ENCODE data around the gene HIP1R.

The HIP1R gene

DNA sequence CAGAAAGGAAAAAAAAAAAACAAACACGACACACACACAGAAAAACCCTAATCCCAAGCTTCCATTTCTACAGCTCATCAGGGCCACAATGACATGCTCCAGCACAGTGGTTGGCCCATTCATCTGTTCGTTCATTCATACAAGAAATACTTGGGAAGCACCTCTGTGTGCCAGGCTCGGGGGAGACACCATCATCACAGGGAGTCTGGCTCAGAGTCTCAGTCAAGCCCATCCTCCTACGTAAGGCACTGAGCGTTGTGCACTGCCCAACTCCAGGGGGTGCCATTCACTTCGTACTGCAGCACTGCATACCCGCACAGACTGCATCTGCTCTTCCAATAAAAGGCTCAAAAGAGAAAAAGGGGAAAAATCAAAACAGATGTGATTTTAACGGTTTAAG is 45.4 kb downstream of the HIP1R start:
- H3K36me3 ChIP-seq (replicated peaks) = no peaks in the 10 kb centered on the region
- no peak overlapping the region for H3K4me3 ChIP-seq (ENCODE audit: low read depth, low read length)
- in situ Hi-C loops (cut with HindIII; ENCODE audit: low pct_ligation_motif_present, low sequenced_read_pairs) = no loop called here
- H3K27ac ChIP-seq = no peak overlapping the region
- H3K27me3 ChIP-seq (replicated peaks) = no peaks in the 10 kb centered on the region
- TF ChIP-seq, protein P1, sequence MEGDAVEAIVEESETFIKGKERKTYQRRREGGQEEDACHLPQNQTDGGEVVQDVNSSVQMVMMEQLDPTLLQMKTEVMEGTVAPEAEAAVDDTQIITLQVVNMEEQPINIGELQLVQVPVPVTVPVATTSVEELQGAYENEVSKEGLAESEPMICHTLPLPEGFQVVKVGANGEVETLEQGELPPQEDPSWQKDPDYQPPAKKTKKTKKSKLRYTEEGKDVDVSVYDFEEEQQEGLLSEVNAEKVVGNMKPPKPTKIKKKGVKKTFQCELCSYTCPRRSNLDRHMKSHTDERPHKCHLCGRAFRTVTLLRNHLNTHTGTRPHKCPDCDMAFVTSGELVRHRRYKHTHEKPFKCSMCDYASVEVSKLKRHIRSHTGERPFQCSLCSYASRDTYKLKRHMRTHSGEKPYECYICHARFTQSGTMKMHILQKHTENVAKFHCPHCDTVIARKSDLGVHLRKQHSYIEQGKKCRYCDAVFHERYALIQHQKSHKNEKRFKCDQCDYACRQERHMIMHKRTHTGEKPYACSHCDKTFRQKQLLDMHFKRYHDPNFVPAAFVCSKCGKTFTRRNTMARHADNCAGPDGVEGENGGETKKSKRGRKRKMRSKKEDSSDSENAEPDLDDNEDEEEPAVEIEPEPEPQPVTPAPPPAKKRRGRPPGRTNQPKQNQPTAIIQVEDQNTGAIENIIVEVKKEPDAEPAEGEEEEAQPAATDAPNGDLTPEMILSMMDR (IDR thresholded peaks at IDR 0.05; ENCODE audit: low read depth, low read length, missing control alignments) = peak; percentile 81
- no peak for DNase-seq

DNA sequence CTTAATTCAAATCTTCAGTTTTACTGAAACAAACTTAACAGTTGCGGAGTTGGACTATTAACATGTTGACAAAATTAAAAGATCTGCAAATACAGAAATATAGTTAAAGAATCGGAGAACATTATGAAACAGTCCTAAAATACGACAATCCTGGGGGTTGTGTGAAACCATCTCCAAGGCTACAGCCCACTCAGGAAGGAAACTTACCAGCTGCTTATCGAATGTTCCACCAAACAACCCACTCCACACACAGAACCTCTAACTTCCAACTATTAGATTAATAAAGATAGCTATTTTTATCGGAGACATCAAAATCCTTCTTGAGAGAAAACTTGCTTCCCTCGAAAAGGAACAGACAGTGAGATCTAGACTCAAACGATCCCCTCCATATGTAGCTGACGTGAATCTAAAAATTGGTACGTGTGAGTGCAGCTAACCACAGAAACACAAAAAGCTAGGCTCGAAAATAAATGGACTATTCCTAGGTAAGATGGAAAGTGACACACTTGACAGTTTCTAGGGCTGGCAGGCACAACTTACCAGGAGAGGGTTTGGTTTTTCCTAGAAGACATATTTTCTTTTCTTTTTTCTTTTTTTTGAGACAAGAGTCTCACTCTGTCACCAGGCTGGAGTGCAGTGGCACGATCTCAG is 47.8 kb downstream of the HIP1R start:
- DNase-seq = no peak
- no peaks in the 10 kb centered on the region for H3K36me3 ChIP-seq (replicated peaks)
- H3K4me3 ChIP-seq (ENCODE audit: low read depth, low read length) = no peak overlapping the region
- no peaks in the 10 kb centered on the region for H3K27me3 ChIP-seq (replicated peaks)
- TF ChIP-seq, protein P1 (IDR thresholded peaks at IDR 0.05; ENCODE audit: low read depth, low read length, missing control alignments) = no peak
- H3K27ac ChIP-seq = no peak overlapping the region
- in situ Hi-C loops (cut with HindIII; ENCODE audit: low pct_ligation_motif_present, low sequenced_read_pairs) = no loop called here

DNA sequence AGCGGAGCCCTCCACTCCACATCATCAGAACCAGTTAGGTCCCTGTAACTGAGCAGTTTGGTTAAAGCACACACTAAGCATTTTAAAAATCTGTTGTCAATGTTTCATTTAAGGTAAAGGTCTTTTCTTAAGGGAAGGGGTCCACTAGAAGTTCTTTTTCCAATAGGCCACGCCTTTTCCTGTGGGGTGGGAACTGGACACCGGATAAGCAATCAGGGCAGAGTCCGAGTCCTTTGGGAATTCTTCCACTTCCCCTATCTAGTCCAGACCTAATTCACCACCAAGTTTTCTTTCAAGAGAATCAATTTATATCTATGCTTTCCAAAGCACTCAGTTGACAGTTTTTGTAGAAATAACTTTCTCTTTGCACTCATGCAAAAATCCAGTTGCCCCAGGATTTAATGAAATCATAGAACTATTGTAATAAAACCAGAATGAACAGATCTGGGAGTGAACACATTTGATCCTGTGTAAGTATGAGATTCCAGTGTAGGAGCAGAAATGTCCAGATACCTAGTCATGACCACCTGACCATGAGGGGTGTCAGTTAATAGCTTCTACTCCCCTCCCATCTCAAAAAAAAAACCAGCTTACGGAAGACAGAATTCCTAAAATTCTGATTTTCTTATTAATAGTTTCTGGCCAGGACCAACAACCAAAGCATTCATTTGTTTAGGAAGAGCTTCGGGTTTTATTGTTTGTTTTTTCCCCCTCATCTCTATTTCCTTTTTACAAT is 49.0 kb downstream of the HIP1R start:
- no peak overlapping the region for H3K4me3 ChIP-seq (ENCODE audit: low read depth, low read length)
- no peaks in the 10 kb centered on the region for H3K27me3 ChIP-seq (replicated peaks)
- no peak overlapping the region for H3K27ac ChIP-seq
- in situ Hi-C loops (cut with HindIII; ENCODE audit: low pct_ligation_motif_present, low sequenced_read_pairs) = no loop called here
- no peaks in the 10 kb centered on the region for H3K36me3 ChIP-seq (replicated peaks)
- DNase-seq = no peak
- TF ChIP-seq, protein P1 (IDR thresholded peaks at IDR 0.05; ENCODE audit: low read depth, low read length, missing control alignments) = no peak

GRCh38 chr12:122884860-122885259 is 49.6 kb downstream of the HIP1R start:
- TF ChIP-seq, protein P1 (IDR thresholded peaks at IDR 0.05; ENCODE audit: low read depth, low read length, missing control alignments) = no peak
- DNase-seq = no peak
- Histone ChIP-seq H3K36me3 (replicated peaks) (no peaks in the 10 kb centered on the region), H3K4me3 (ENCODE audit: low read depth, low read length) (no peak overlapping the region), H3K27ac (no peak overlapping the region), H3K27me3 (replicated peaks) (no peaks in the 10 kb centered on the region)
- in situ Hi-C loops (cut with HindIII; ENCODE audit: low pct_ligation_motif_present, low sequenced_read_pairs) = no loop called here

DNA sequence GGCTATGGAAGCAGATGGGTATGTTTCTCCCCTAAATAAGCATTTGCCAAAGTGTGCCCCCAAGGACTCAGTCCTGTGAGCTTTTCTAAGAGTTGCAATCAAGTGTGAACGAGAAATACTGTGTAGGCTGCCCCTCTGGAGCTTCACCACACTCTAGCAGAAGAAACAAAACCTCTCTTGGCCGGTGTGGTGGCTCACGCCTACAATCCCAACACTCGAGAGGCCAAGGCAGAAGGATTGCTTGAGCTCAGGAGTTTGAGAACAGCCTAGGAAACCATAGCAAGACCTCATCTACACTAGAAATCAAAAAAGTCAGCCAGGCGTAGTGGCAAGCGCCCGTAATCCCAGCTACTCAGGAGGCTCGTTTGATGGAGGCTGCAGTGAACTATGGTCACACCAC is 50.9 kb downstream of the HIP1R start:
- H3K36me3 ChIP-seq (replicated peaks) = no peaks in the 10 kb centered on the region
- no peak overlapping the region for H3K27ac ChIP-seq
- no peak for DNase-seq
- in situ Hi-C loops (cut with HindIII; ENCODE audit: low pct_ligation_motif_present, low sequenced_read_pairs) = no loop called here
- H3K27me3 ChIP-seq (replicated peaks) = no peaks in the 10 kb centered on the region
- TF ChIP-seq, protein P1 (IDR thresholded peaks at IDR 0.05; ENCODE audit: low read depth, low read length, missing control alignments) = no peak
- no peak overlapping the region for H3K4me3 ChIP-seq (ENCODE audit: low read depth, low read length)

Data from brain microvascular endothelial cell (primary cell).